Activated B cell treated with CpG ODN at 0.5 μM for 24 hours (primary cell): ENCODE measurements around the gene B3GALT6. TPM values are rescaled to one million over a fixed set of nuclear protein-coding genes. Genes with fewer than 3 reads are reported as not detected.
A peak's percentile ranks its signal among the peaks of the same experiment; 100 is the strongest.

ENCODE experiments used
- ATAC-seq: fragments of 200-7000 bp; cut with Tn5 transposase; one replicate; pipeline ENCODE4 v1.10.0; 2021; ENCODE audit warnings: low read depth, mild to moderate bottlenecking, moderate library complexity
- CTCF ChIA-PET: fragments of 350-600 bp; sonication (Branson Sonifier 250); formaldehyde crosslinking; loops from one replicate; lab custom pipeline; 2021; ENCODE audit warnings: antibody characterized with exemption; lab: Charles Lee
- POLR2A ChIA-PET: fragments of 350-600 bp; sonication (Branson Sonifier 250); formaldehyde crosslinking; loops from one replicate; lab custom pipeline; 2021; ENCODE audit warnings: antibody characterized with exemption; lab: Charles Lee
- DNase-seq: peaks from one replicate; pipeline ENCODE4 v3.0.0; 2022
- H3K27ac Mint-ChIP-seq: one replicate; pipeline ENCODE4 v1.8.0; 2020; ENCODE audit warnings: mixed read lengths
- H3K27me3 Mint-ChIP-seq: one replicate; pipeline ENCODE4 v1.8.0; 2021; ENCODE audit warnings: mixed read lengths
- H3K36me3 Mint-ChIP-seq: one replicate; pipeline ENCODE4 v1.8.0; 2021; ENCODE audit warnings: low read depth, mixed read lengths
- H3K4me1 Mint-ChIP-seq: one replicate; pipeline ENCODE4 v1.8.0; 2021; ENCODE audit warnings: mixed read lengths
- H3K4me3 Mint-ChIP-seq: one replicate; pipeline ENCODE4 v1.8.0; 2020; ENCODE audit warnings: mild to moderate bottlenecking, mixed read lengths
- H3K9me3 Mint-ChIP-seq: one replicate; pipeline ENCODE4 v1.8.0; 2020; ENCODE audit warnings: mixed read lengths
- CTCF ChIP-seq: fragments of 200-600 bp; IDR thresholded peaks from one replicate; pipeline ENCODE4 v1.8.0; 2022; ENCODE audit warnings: antibody characterized with exemption, mild to moderate bottlenecking
- intact Hi-C: fragments of 100-400 bp; cut with micrococcal nuclease; formaldehyde crosslinking; loops from one replicate; pipeline ENCODE4 v1.15.1; 2024
- total RNA-seq: library from RNA; stranded (reverse); gene quantifications from 2 replicates; pipeline ENCODE4 v1.2.3, GENCODE V29; 2022

Gene B3GALT6
- total RNA-seq, 1 donor from 2014 or later, result 22.1 TPM

GRCh38 chr1:1210726-1211540, 21.1 kb upstream of the B3GALT6 start:
- ATAC-seq, result no peak
- no peak overlapping the region for H3K27ac Mint-ChIP-seq
- no peak for TF ChIP-seq CTCF
- no peaks in the 10 kb centered on the region for H3K9me3 Mint-ChIP-seq
- peaks cover 2% of the 10 kb centered on the region for H3K27me3 Mint-ChIP-seq
- H3K36me3 Mint-ChIP-seq, result no peaks in the 10 kb centered on the region
- ChIA-PET CTCF (no interaction called here), POLR2A (no interaction called here)
- peaks cover 45% of the 10 kb centered on the region for H3K4me1 Mint-ChIP-seq
- intact Hi-C loops, result no loop called here
- DNase-seq, result peak; percentile 14
- no peak overlapping the region for H3K4me3 Mint-ChIP-seq

GRCh38 chr1:1211541-1212441, 20.2 kb upstream of the B3GALT6 start:
- no peak overlapping the region for H3K4me3 Mint-ChIP-seq
- DNase-seq (peak; percentile 16), ATAC-seq (no peak)
- H3K4me1 Mint-ChIP-seq, result peaks cover 47% of the 10 kb centered on the region
- no peak for TF ChIP-seq CTCF
- H3K36me3 Mint-ChIP-seq, result peaks cover 6% of the 10 kb centered on the region
- no peak overlapping the region for H3K27ac Mint-ChIP-seq
- peaks cover 2% of the 10 kb centered on the region for H3K27me3 Mint-ChIP-seq
- H3K9me3 Mint-ChIP-seq, result no peaks in the 10 kb centered on the region
- ChIA-PET POLR2A (interaction anchor here (0.5 to 1.6 kb wide), 4 partner anchors 16 to 54 kb away, joined by 3 to 5 read pairs (median 4); no protein-coding TSS in a partner anchor), CTCF (no interaction called here)
- intact Hi-C loops, result no loop called here

- DNase-seq (peak; percentile 28), ATAC-seq (no peak)
- Mint-ChIP-seq H3K27ac (no peak overlapping the region), H3K27me3 (peaks cover 2% of the 10 kb centered on the region), H3K9me3 (no peaks in the 10 kb centered on the region), H3K36me3 (peaks cover 13% of the 10 kb centered on the region), H3K4me1 (peaks cover 44% of the 10 kb centered on the region), H3K4me3 (no peak overlapping the region)
- ChIA-PET CTCF (no interaction called here), POLR2A (interaction anchor here (0.5 to 1.6 kb wide), 6 partner anchors 14 to 75 kb away, joined by 3 to 5 read pairs (median 4); no protein-coding TSS in a partner anchor)
- no peak for TF ChIP-seq CTCF
- intact Hi-C loops, result no loop called here
Observed at GRCh38 chr1:1212780-1213344, 19.2 kb upstream of the B3GALT6 start.

- H3K27me3 Mint-ChIP-seq, result no peaks in the 10 kb centered on the region
- ChIA-PET CTCF (no interaction called here), POLR2A (interaction anchor here (0.7 to 1.6 kb wide), 5 partner anchors 14 to 76 kb away, joined by 3 to 5 read pairs (median 4); no protein-coding TSS in a partner anchor)
- H3K36me3 Mint-ChIP-seq, result peaks cover 21% of the 10 kb centered on the region
- H3K4me3 Mint-ChIP-seq, result peak within 1 kb of the TSS; percentile 44
- DNase-seq (no peak), ATAC-seq (no peak)
- TF ChIP-seq CTCF, result no peak
- no peaks in the 10 kb centered on the region for H3K9me3 Mint-ChIP-seq
- H3K27ac Mint-ChIP-seq, result peak within 1 kb of the TSS; percentile 30
- H3K4me1 Mint-ChIP-seq, result peaks cover 39% of the 10 kb centered on the region
- intact Hi-C loops, result no loop called here
Observed at GRCh38 chr1:1213345-1214265, 18.4 kb upstream of the B3GALT6 start, which contains the start of gene TNFRSF4. TNFRSF4 (minus strand) TSS chr1:1214153; CDS start chr1:1214127, 26 bp downstream.
